Left lobe of liver (tissue), 2 donors: ENCODE measurements around the gene C1orf167. TPM values are rescaled to one million over a fixed set of nuclear protein-coding genes. Genes with fewer than 3 reads are reported as not detected.

Source experiments
- ATAC-seq: fragments of 200-7000 bp; cut with Tn5 transposase; one replicate; pipeline ENCODE4 v1.9.1; 2020; ENCODE audit warnings: mild to moderate bottlenecking, moderate library complexity
- DNase-seq: peaks from one replicate; pipeline ENCODE4 v3.0.0-alpha.2; 2020; ENCODE audit warnings: low spot score
- total RNA-seq: library from RNA; stranded (reverse); gene quantifications from one replicate; pipeline ENCODE4 v1.2.1, GENCODE V29; 2021
- donor health status: DM: no; HTN: no; CAD: no; lungs with moderate emphysema.
- donor health status: DM: no; HTN: yes; CAD: no.

Gene C1orf167
- total RNA-seq, 1 donor from 2014 or later: not detected

GRCh38 chr1:11782127-11782708 is 20.2 kb downstream of the C1orf167 start:
- ATAC-seq: no peak

GRCh38 chr1:11783556-11783955 is 21.6 kb downstream of the C1orf167 start:
- no peak for DNase-seq
- ATAC-seq: no peak

More at GRCh38 chr1:11782127-11782708, 20.2 kb downstream of the C1orf167 start:
- no peak for DNase-seq

GRCh38 chr1:11784256-11784992 is 22.4 kb downstream of the C1orf167 start:
- ATAC-seq (peak; percentile 3), DNase-seq (no peak)

GRCh38 chr1:11784993-11785769 is 23.2 kb downstream of the C1orf167 start:
- DNase-seq (peak; percentile 68), ATAC-seq (peak; percentile 84)

- DNase-seq: no peak
- no peak for ATAC-seq
Observed at GRCh38 chr1:11786168-11786567, 24.2 kb downstream of the C1orf167 start.

- DNase-seq: no peak
- peak; percentile 7 for ATAC-seq
Observed at GRCh38 chr1:11787251-11787803, 25.3 kb downstream of the C1orf167 start.

GRCh38 chr1:11787804-11788436 is 25.9 kb downstream of the C1orf167 start:
- DNase-seq (no peak), ATAC-seq (no peak)

GRCh38 chr1:11788549-11789053 is 26.6 kb downstream of the C1orf167 start:
- DNase-seq (no peak), ATAC-seq (no peak)

GRCh38 chr1:11789126-11790067 is 27.4 kb downstream of the C1orf167 start:
- no peak for DNase-seq

GRCh38 chr1:11790101-11790879 is 28.3 kb downstream of the C1orf167 start:
- no peak for ATAC-seq
- DNase-seq: no peak

More at GRCh38 chr1:11789126-11790067, 27.4 kb downstream of the C1orf167 start:
- no peak for ATAC-seq

GRCh38 chr1:11790880-11791715 is 29.1 kb downstream of the C1orf167 start:
- DNase-seq: peak; percentile 68

GRCh38 chr1:11792106-11792505 is 30.1 kb downstream of the C1orf167 start:
- ATAC-seq (no peak), DNase-seq (no peak)

More at GRCh38 chr1:11790880-11791715, 29.1 kb downstream of the C1orf167 start:
- peak; percentile 78 for ATAC-seq

- DNase-seq (no peak), ATAC-seq (no peak)
Observed at GRCh38 chr1:11793819-11794218, 31.8 kb downstream of the C1orf167 start.

GRCh38 chr1:11794446-11795237 is 32.6 kb downstream of the C1orf167 start:
- no peak for DNase-seq
- no peak for ATAC-seq

GRCh38 chr1:11795238-11795890 is 33.4 kb downstream of the C1orf167 start:
- no peak for DNase-seq
- no peak for ATAC-seq

- ATAC-seq: no peak
- no peak for DNase-seq
Observed at GRCh38 chr1:11796036-11796828, 34.2 kb downstream of the C1orf167 start.
